Psoas muscle (tissue), 8 donors: ENCODE results near the gene ZNF609. TPM values are rescaled to one million over a fixed set of nuclear protein-coding genes. Genes with fewer than 3 reads are reported as not detected.

Experiments
- ATAC-seq, 4 donors: fragments of 200-7000 bp; cut with Tn5 transposase; one replicate each; pipeline ENCODE4 v1.9.1; 2020; ENCODE audit warnings: moderate library complexity in 3 of 4, mild to moderate bottlenecking in 2 of 4
- DNase-seq, 2 donors: peaks; one replicate each; pipeline ENCODE4 v3.0.0-alpha.2; 2020
- H3K27ac ChIP-seq: fragments of 200-600 bp; one replicate; pipeline ENCODE4 v1.8.0; 2022
- H3K27me3 ChIP-seq, 3 donors: fragments of 200-600 bp in 1 of 3; one replicate each; pipeline versions ENCODE4 v1.6.1 to v1.8.0; 2013 to 2022; ENCODE audit warnings: low read length in 2 of 3, mild to moderate bottlenecking in 2 of 3, moderate library complexity in 1 of 3; ENCODE audit not compliant: insufficient read depth in 3 of 3
- H3K36me3 ChIP-seq, 2 donors: fragments of 200-600 bp in 1 of 2; one replicate each; pipeline versions ENCODE4 v1.6.1 to v1.8.0; 2013 to 2022; ENCODE audit warnings: low read depth in 1 of 2, mild to moderate bottlenecking in 1 of 2, moderate library complexity in 1 of 2; ENCODE audit not compliant: insufficient read depth in 1 of 2
- H3K4me1 ChIP-seq: fragments of 200-600 bp; one replicate; pipeline ENCODE4 v1.8.0; 2022
- H3K4me3 ChIP-seq: fragments of 200-600 bp; one replicate; pipeline ENCODE4 v1.8.0; 2022; ENCODE audit warnings: mild to moderate bottlenecking
- H3K9me3 ChIP-seq: fragments of 200-600 bp; one replicate; pipeline ENCODE4 v1.8.0; 2022
- CTCF ChIP-seq: fragments of 200-600 bp; IDR thresholded peaks from one replicate; pipeline ENCODE4 v1.8.0; 2022; ENCODE audit warnings: antibody characterized with exemption
- WGBS, 3 donors: extraction: QIAGEN DNeasy Blood & Tissue Kit; methylation state at CpG; one replicate each; pipeline versions ENCODE4 v1.1.6 to v1.1.7; 2013; 5-methylcytosine and 5-hydroxymethylcytosine counted together
- intact Hi-C, 2 donors: fragments of 100-400 bp; cut with DNase I; formaldehyde crosslinking; loops; one replicate each; pipeline versions ENCODE4 v1.11.0 to v1.14.2; 2022
- polyA plus RNA-seq, 3 donors: library from polyadenylated mRNA; stranded (reverse); fragments of 200-250 nt; gene quantifications; one replicate each; pipeline ENCODE4 v1.2.3, GENCODE V29; 2013
- total RNA-seq, 4 donors: library from RNA; stranded (reverse); fragmentation: NEBNext Ultra II Directional in 2 of 4; extraction: Animal tissue kit (Norgen Biotek cat#: 25700) in 2 of 4; gene quantifications; one replicate each; pipeline versions ENCODE4 v1.2.1 to v1.2.4, GENCODE V29; 2021 to 2023
- donor health status: healthy with polysubstance abuse.
- donor health status: DM: no; HTN: no; CAD: no; lungs with moderate emphysema.
- donor health status: Bipolar disorder and iron deficiency.
- donor health status: healthy.
- donor health status: DM: yes; HTN: yes; CAD: no.
- donor health status: DM: no; HTN: no; CAD: no.
- donor health status: DM: no; HTN: no; CAD: no.
- donor health status: DM: yes; HTN: yes; CAD: no.

The ZNF609 gene
- total and polyA plus RNA-seq, 7 donors, result 3.2 to 15.0 (median 10.2) TPM

GRCh38 chr15:64690578-64691296 is 230.4 kb downstream of the ZNF609 start:
- 54 to 70% (median 57%) methylated on average over 6 of the region's 6 CpGs for WGBS, 3 donors
- Histone ChIP-seq H3K27ac (peak overlapping the region; percentile 75), H3K27me3 (no peaks in the 10 kb centered on the region), H3K9me3 (no peaks in the 10 kb centered on the region), H3K4me1 (peaks cover 59% of the 10 kb centered on the region), H3K4me3 (peak overlapping the region; percentile 33), H3K36me3 (peaks cover 0 to 60% of the 10 kb centered on the region in 2 donors)
- intact Hi-C loops, result no loop called here
- DNase-seq (no peak), ATAC-seq (peak in 2 of 4 donors; percentile 11 to 15)
- peak; percentile 17 for TF ChIP-seq CTCF

GRCh38 chr15:64691896-64692565 is 231.7 kb downstream of the ZNF609 start:
- 80 to 85% (median 81%) methylated on average over 9 of the region's 9 CpGs for WGBS, 3 donors
- Histone ChIP-seq H3K4me3 (no peak overlapping the region), H3K9me3 (no peaks in the 10 kb centered on the region), H3K27ac (peak overlapping the region; percentile 75), H3K27me3 (no peaks in the 10 kb centered on the region), H3K4me1 (peaks cover 71% of the 10 kb centered on the region), H3K36me3 (peaks cover 0 to 50% of the 10 kb centered on the region in 2 donors)
- DNase-seq, result no peak
- TF ChIP-seq CTCF, result no peak
- intact Hi-C loops, result no loop called here
- ATAC-seq, result no peak

- peak overlapping the region; percentile 75 for H3K27ac ChIP-seq
- H3K27me3 ChIP-seq, result no peaks in the 10 kb centered on the region
- no peaks in the 10 kb centered on the region for H3K9me3 ChIP-seq
- WGBS, 3 donors, result 14 to 21% (median 19%) methylated on average over 5 of the region's 5 CpGs
- ATAC-seq (peak; percentile 61 to 77 (median 68)), DNase-seq (peak; percentile 59 to 64)
- peaks cover 77% of the 10 kb centered on the region for H3K4me1 ChIP-seq
- TF ChIP-seq CTCF, result no peak
- peaks cover 0 to 39% of the 10 kb centered on the region in 2 donors for H3K36me3 ChIP-seq
- H3K4me3 ChIP-seq, result no peak overlapping the region
- intact Hi-C loops, result no loop called here
Observed at GRCh38 chr15:64693134-64693533, 232.8 kb downstream of the ZNF609 start.

DNA sequence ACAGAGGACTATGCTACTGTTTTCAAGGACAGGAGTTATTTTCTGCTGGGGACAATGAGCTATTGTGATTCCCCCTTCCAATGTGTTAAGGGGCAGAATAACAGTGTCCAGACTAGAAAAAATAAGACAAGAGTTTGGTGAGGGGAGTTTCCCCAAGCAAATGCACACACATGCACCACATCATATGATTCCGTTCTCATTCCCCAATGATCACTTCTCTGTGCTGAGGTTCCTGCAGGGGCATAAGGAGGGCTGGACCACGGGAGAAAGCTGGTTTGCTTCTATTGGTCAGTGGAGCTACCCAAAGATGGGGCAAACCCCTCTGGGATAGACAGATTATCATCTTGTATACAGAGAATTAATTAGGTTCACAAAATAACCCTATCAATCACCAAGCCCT is 234.4 kb downstream of the ZNF609 start:
- peaks cover 0 to 25% of the 10 kb centered on the region in 2 donors for H3K36me3 ChIP-seq

More for the DNA sequence above, 234.4 kb downstream of the ZNF609 start:
- Histone ChIP-seq H3K9me3 (no peaks in the 10 kb centered on the region), H3K27me3 (no peaks in the 10 kb centered on the region), H3K27ac (peak overlapping the region; percentile 39), H3K4me3 (no peak overlapping the region), H3K4me1 (peaks cover 88% of the 10 kb centered on the region)
- intact Hi-C loops, result no loop called here
- no peak for TF ChIP-seq CTCF
- no peak for ATAC-seq
- WGBS, 3 donors, result 71 to 72% (median 72%) methylated on average over 2 of the region's 2 CpGs
- no peak for DNase-seq
